HG03521 (cell line): Measurements from ENCODE around the gene MGAT1.
A peak's percentile ranks its signal among the peaks of the same experiment; 100 is the strongest.

ENCODE experiments used
- ATAC-seq: cut with Tn5 transposase; IDR thresholded peaks from one replicate; pipeline ENCODE4 v1.9.1; 2021; ENCODE audit warnings: mild to moderate bottlenecking, moderate library complexity; ENCODE audit not compliant: unreplicated experiment

Gene MGAT1

GRCh38 chr5:180824630-180825476 lies 22.2 kb upstream of the MGAT1 start:
- ATAC-seq, result no peak

- ATAC-seq, result no peak
These were observed 21.5 kb upstream of the MGAT1 start for GRCh38 chr5:180823940-180824629.

GRCh38 chr5:180823346-180823745 lies 20.7 kb upstream of the MGAT1 start:
- ATAC-seq, result no peak

- ATAC-seq, result no peak
These were observed 18.9 kb upstream of the MGAT1 start for GRCh38 chr5:180821538-180821937.

GRCh38 chr5:180820788-180821321 lies 18.2 kb upstream of the MGAT1 start:
- peak; percentile 69 for ATAC-seq

- no peak for ATAC-seq
These were observed 16.2 kb upstream of the MGAT1 start for GRCh38 chr5:180818677-180819341.

GRCh38 chr5:180817893-180818674 lies 15.5 kb upstream of the MGAT1 start:
- ATAC-seq, result no peak

GRCh38 chr5:180816608-180817534 lies 14.3 kb upstream of the MGAT1 start:
- no peak for ATAC-seq

- no peak for ATAC-seq
These were observed 12.8 kb upstream of the MGAT1 start for GRCh38 chr5:180815293-180815917.

- ATAC-seq, result no peak
These were observed 10.8 kb upstream of the MGAT1 start for GRCh38 chr5:180813420-180813819.

GRCh38 chr5:180811623-180812124 lies 9.1 kb upstream of the MGAT1 start:
- ATAC-seq, result no peak

GRCh38 chr5:180810959-180811622 lies 8.5 kb upstream of the MGAT1 start:
- no peak for ATAC-seq

GRCh38 chr5:180810210-180810958 lies 7.8 kb upstream of the MGAT1 start:
- ATAC-seq, result peak; percentile 68

- ATAC-seq, result peak; percentile 52
These were observed 7.0 kb upstream of the MGAT1 start for GRCh38 chr5:180809403-180810209.

- no peak for ATAC-seq
These were observed 5.9 kb upstream of the MGAT1 start for GRCh38 chr5:180808461-180809000.

- ATAC-seq, result no peak
These were observed 5.2 kb upstream of the MGAT1 start for GRCh38 chr5:180807654-180808414.
